Pancreas (tissue), 10 donors: ENCODE data around the gene IGFBP5. TPM values are rescaled to one million over a fixed set of nuclear protein-coding genes. Genes with fewer than 3 reads are reported as not detected.

ENCODE experiments used
- ATAC-seq, 4 donors: fragments of 200-7000 bp; cut with Tn5 transposase; one replicate each; pipeline versions ENCODE4 v1.8.0 to v1.9.1; 2020; ENCODE audit warnings: mild to moderate bottlenecking in 4 of 4, moderate library complexity in 4 of 4
- DNase-seq, 6 donors: peaks; one replicate each; pipeline ENCODE4 v3.0.0-alpha.2; 2020
- FAIRE-seq: peaks from 2 replicates; lab custom pipeline; 2012; peaks lifted over from hg19 to GRCh38; lab: Jason Lieb, UNC
- H3K27ac ChIP-seq, 4 donors: fragments of 200-600 bp; sonication (generic); 1 replicate in 3 of 4; 2 replicates in 1 of 4; pipeline versions ENCODE4 v1.5.0 to v1.8.0; 2020
- H3K27me3 ChIP-seq, 4 donors: fragments of 200-600 bp; one replicate each; pipeline ENCODE4 v1.8.0; 2021
- H3K36me3 ChIP-seq, 3 donors: fragments of 200-600 bp; sonication (generic) in 1 of 3; one replicate each; pipeline versions ENCODE4 v1.5.0 to v1.8.0; 2020 to 2021
- H3K4me1 ChIP-seq, 3 donors: fragments of 200-600 bp; one replicate each; pipeline ENCODE4 v1.8.0; 2021
- H3K4me3 ChIP-seq, 4 donors: fragments of 200-600 bp; sonication (generic) in 2 of 4; one replicate each; pipeline versions ENCODE4 v1.5.0 to v1.8.0; 2020 to 2021
- H3K9me3 ChIP-seq, 4 donors: fragments of 200-600 bp; one replicate each; pipeline ENCODE4 v1.8.0; 2021
- CTCF ChIP-seq, 4 donors: fragments of 200-600 bp; sonication (generic) in 3 of 4; IDR thresholded peaks; one replicate each; pipeline versions ENCODE4 v1.5.0 to v1.8.0; 2021; ENCODE audit warnings: antibody characterized with exemption in 4 of 4
- WGBS, 2 donors: extraction: QIAGEN DNeasy Blood & Tissue Kit; methylation state at CpG; one replicate each; pipeline ENCODE4 v1.1.7; 2013; 5-methylcytosine and 5-hydroxymethylcytosine counted together
- intact Hi-C, 3 donors: fragments of 100-400 bp; cut with DNase I; formaldehyde crosslinking; loops; one replicate each; pipeline versions ENCODE4 v1.11.1 to v1.14.2; 2022
- polyA plus RNA-seq, 2 donors: library from polyadenylated mRNA; stranded (reverse); fragments of 200-250 nt; gene quantifications; one replicate each; pipeline ENCODE4 v1.2.3, GENCODE V29; 2013
- total RNA-seq, 6 donors: library from RNA; stranded (reverse); fragmentation: NEBNext Ultra II Directional in 4 of 6; extraction: Animal tissue kit (Norgen Biotek cat#: 25700) in 4 of 6; gene quantifications; one replicate each; pipeline versions ENCODE4 v1.2.1 to v1.2.4, GENCODE V29; 2021 to 2023
- donor health status: healthy with polysubstance abuse.
- donor health status: DM: no; HTN: no; CAD: no; lungs with moderate emphysema.
- donor health status: DM: no; HTN: no; CAD: no.
- donor health status: control.
- donor health status: control.
- donor health status: Bipolar disorder and iron deficiency.
- donor health status: DM: yes; HTN: yes; CAD: no.
- donor health status: DM: no; HTN: no; CAD: no.
- donor health status: DM: no; HTN: no; CAD: no.
- donor health status: DM: yes; HTN: yes; CAD: no.

Gene IGFBP5
- total RNA-seq (10 to 100 TPM in 5 of 6 donors, 1 to 10 TPM in 1; 8.2 to 91.6 (median 28.8) TPM), polyA plus RNA-seq (10 to 100 TPM; 18.4 to 25.0 TPM)

GRCh38 chr2:216695401-216695821 lies at the start of gene IGFBP5:
IGFBP5 (minus strand) TSS chr2:216695549; CDS start chr2:216694775, 774 bp downstream.
- Histone ChIP-seq H3K9me3 (no peaks in the 10 kb centered on the region), H3K27ac (peak within 1 kb of the TSS in 1 of 4 donors; percentile 22), H3K4me3 (peak within 1 kb of the TSS; percentile 7 to 49 (median 24)), H3K36me3 (no peaks in the 10 kb centered on the region), H3K4me1 (peaks cover 14 to 21% (median 17%) of the 10 kb centered on the region in 3 donors), H3K27me3 (peaks cover 0 to 17% (median 4%) of the 10 kb centered on the region in 4 donors)
- intact Hi-C loops, result loop anchor here in 1 of 3 donors (10.0 kb wide), 1 partner anchor 1019 kb away; no protein-coding TSS in a partner anchor
- ATAC-seq, result peak in 3 of 4 donors; percentile 9 to 51 (median 48)
- no peak for TF ChIP-seq CTCF (IDR thresholded peaks at IDR 0.05)
- peak in 5 of 6 donors; percentile 50 to 79 (median 72) for DNase-seq
- no peak for FAIRE-seq
- 18 to 22% methylated on average over 14 to 15 of the region's 16 CpGs for WGBS, 2 donors

GRCh38 chr2:216743781-216744180 lies 48.4 kb upstream of the IGFBP5 start:
- no peaks in the 10 kb centered on the region for H3K9me3 ChIP-seq
- H3K4me1 ChIP-seq, result no peaks in the 10 kb centered on the region
- no peaks in the 10 kb centered on the region for H3K27me3 ChIP-seq
- whole genome bisulfite sequencing, 2 donors, result 65 to 73% methylated on average over 1 of the region's 1 CpG
- H3K36me3 ChIP-seq, result no peaks in the 10 kb centered on the region
- intact Hi-C loops, result no loop called here
- no peak for DNase-seq
- no peak overlapping the region for H3K4me3 ChIP-seq
- FAIRE-seq, result no peak
- no peak overlapping the region for H3K27ac ChIP-seq
- ATAC-seq, result peak in 1 of 4 donors; percentile 30
- no peak for TF ChIP-seq CTCF (IDR thresholded peaks at IDR 0.05)

- Histone ChIP-seq H3K27me3 (no peaks in the 10 kb centered on the region), H3K4me3 (no peak overlapping the region), H3K4me1 (no peaks in the 10 kb centered on the region), H3K9me3 (no peaks in the 10 kb centered on the region), H3K27ac (no peak overlapping the region), H3K36me3 (no peaks in the 10 kb centered on the region)
- WGBS, 2 donors, result 73 to 92% methylated on average over 3 of the region's 3 CpGs
- intact Hi-C loops, result no loop called here
- FAIRE-seq (no peak), ATAC-seq (peak in 3 of 4 donors; percentile 54 to 68 (median 55)), DNase-seq (peak in 2 of 6 donors; percentile 12 to 17)
- no peak for TF ChIP-seq CTCF (IDR thresholded peaks at IDR 0.05)
Observed at GRCh38 chr2:216742411-216742810, 47.1 kb upstream of the IGFBP5 start.

GRCh38 chr2:216741223-216741593 lies 45.9 kb upstream of the IGFBP5 start:
- ATAC-seq, result no peak
- FAIRE-seq, result no peak
- no peaks in the 10 kb centered on the region for H3K36me3 ChIP-seq
- 58 to 60% methylated on average over 2 of the region's 2 CpGs for WGBS, 2 donors
- no peak overlapping the region for H3K27ac ChIP-seq
- no peaks in the 10 kb centered on the region for H3K27me3 ChIP-seq
- H3K9me3 ChIP-seq, result no peaks in the 10 kb centered on the region
- H3K4me1 ChIP-seq, result no peaks in the 10 kb centered on the region
- TF ChIP-seq CTCF (IDR thresholded peaks at IDR 0.05), result no peak
- intact Hi-C loops, result no loop called here
- DNase-seq, result no peak
- H3K4me3 ChIP-seq, result no peak overlapping the region

- no peaks in the 10 kb centered on the region for H3K9me3 ChIP-seq
- peak in 3 of 4 donors; percentile 38 to 71 (median 59) for ATAC-seq
- no peak overlapping the region for H3K4me3 ChIP-seq
- intact Hi-C loops, result no loop called here
- TF ChIP-seq CTCF (IDR thresholded peaks at IDR 0.05), result no peak
- 67 to 69% methylated on average over 6 of the region's 6 CpGs for WGBS, 2 donors
- no peaks in the 10 kb centered on the region for H3K4me1 ChIP-seq
- H3K36me3 ChIP-seq, result no peaks in the 10 kb centered on the region
- H3K27ac ChIP-seq, result no peak overlapping the region
- FAIRE-seq, result no peak
- no peaks in the 10 kb centered on the region for H3K27me3 ChIP-seq
- no peak for DNase-seq
Observed at GRCh38 chr2:216740557-216741222, 45.3 kb upstream of the IGFBP5 start.
